ENCODE measurements around the gene DUSP5. TPM values are rescaled to one million over a fixed set of nuclear protein-coding genes. Genes with fewer than 3 reads are reported as not detected.

Gene DUSP5
- total RNA-seq, 1 experiment from 2014 or later: 137 TPM

GRCh38 chr10:110501142-110501937 lies 3.6 kb downstream of the DUSP5 start:
- ChIA-PET POLR2A (interaction anchor here (0.8 to 24.1 kb wide), 21 partner anchors 8 to 196 kb away, joined by 3 to 438 read pairs (median 4); partner anchors contain the start of gene SMNDC1), RAD21 (ENCODE audit: low non-redundant PET in 1 of 2, low total read pairs in 2 of 2, uncharacterized antibody in 2 of 2, unreplicated experiment in 2 of 2) (interaction anchor here (0.6 to 1.5 kb wide), 4 partner anchors 30 to 232 kb away, joined by 3 to 5 read pairs (median 3); no protein-coding TSS in a partner anchor), CTCF (interaction anchor here (0.9 to 1.3 kb wide), 3 partner anchors 12 to 196 kb away, joined by 3 to 8 read pairs (median 6); partner anchors contain the start of gene SMNDC1)
- intact Hi-C loops (cut with micrococcal nuclease): loop anchor here (1.0 to 5.0 kb wide), 3 partner anchors 29 to 190 kb away; no protein-coding TSS in a partner anchor
- Histone ChIP-seq H3K27me3 (ENCODE audit: insufficient read depth, low read length) (no peaks in the 10 kb centered on the region), H3K9me3 (ENCODE audit: control insufficient read depth in 1 of 2, insufficient read depth in 1 of 2, low read depth in 1 of 2, low read length in 2 of 2) (no peaks in the 10 kb centered on the region), H3K4me2 (ENCODE audit: low read length) (peak overlapping the region; percentile 90), H3K4me3 (replicated peaks in 1 of 2; ENCODE audit: low read depth in 1 of 2, low read length in 2 of 2) (peak overlapping the region; percentile 90 to 92), H3K79me2 (ENCODE audit: insufficient read depth, low read length) (peaks cover 97% of the 10 kb centered on the region), H3K9ac (ENCODE audit: low read length) (peak overlapping the region; percentile 86), H3K27ac (ENCODE audit: low read depth, low read length) (peak overlapping the region; percentile 65), H2AFZ (ENCODE audit: low read depth, low read length, poor library complexity, severe bottlenecking) (no peak overlapping the region), H3K36me3 (ENCODE audit: control insufficient read depth in 1 of 2, insufficient read depth in 2 of 2, low read length in 2 of 2) (peaks cover 29 to 65% of the 10 kb centered on the region in 2 experiments), H4K20me1 (ENCODE audit: insufficient read depth) (peaks cover 57% of the 10 kb centered on the region; the same call in 1 of the 2 replicates), H3K4me1 (ENCODE audit: control insufficient read depth in 1 of 2, insufficient read depth in 2 of 2, low read length in 2 of 2) (peaks cover 47 to 69% of the 10 kb centered on the region in 2 experiments), H3K9me2 (ENCODE audit: insufficient read depth) (no peaks in the 10 kb centered on the region)
- BruUV-seq (replicated peaks): no TSS peak
- TF ChIP-seq ZBTB33 (IDR thresholded peaks at IDR 0.05; ENCODE audit: extremely low read depth, insufficient replicate concordance, low read length): peak; percentile 81
- TF ChIP-seq SRF (IDR thresholded peaks at IDR 0.05; ENCODE audit: low read depth): no peak
- TF ChIP-seq ZFX (IDR thresholded peaks at IDR 0.05): no peak
- no peak for TF ChIP-seq ATF3 (IDR thresholded peaks at IDR 0.05)
- no peak for TF ChIP-seq CEBPB (IDR thresholded peaks at IDR 0.05; ENCODE audit: low read depth)
- TF ChIP-seq, protein P1, sequence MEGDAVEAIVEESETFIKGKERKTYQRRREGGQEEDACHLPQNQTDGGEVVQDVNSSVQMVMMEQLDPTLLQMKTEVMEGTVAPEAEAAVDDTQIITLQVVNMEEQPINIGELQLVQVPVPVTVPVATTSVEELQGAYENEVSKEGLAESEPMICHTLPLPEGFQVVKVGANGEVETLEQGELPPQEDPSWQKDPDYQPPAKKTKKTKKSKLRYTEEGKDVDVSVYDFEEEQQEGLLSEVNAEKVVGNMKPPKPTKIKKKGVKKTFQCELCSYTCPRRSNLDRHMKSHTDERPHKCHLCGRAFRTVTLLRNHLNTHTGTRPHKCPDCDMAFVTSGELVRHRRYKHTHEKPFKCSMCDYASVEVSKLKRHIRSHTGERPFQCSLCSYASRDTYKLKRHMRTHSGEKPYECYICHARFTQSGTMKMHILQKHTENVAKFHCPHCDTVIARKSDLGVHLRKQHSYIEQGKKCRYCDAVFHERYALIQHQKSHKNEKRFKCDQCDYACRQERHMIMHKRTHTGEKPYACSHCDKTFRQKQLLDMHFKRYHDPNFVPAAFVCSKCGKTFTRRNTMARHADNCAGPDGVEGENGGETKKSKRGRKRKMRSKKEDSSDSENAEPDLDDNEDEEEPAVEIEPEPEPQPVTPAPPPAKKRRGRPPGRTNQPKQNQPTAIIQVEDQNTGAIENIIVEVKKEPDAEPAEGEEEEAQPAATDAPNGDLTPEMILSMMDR (IDR thresholded peaks at IDR 0.05 in 2 of 3, conservative IDR thresholded peaks at IDR 0.05 in 1 of 3; ENCODE audit: borderline replicate concordance in 1 of 3, insufficient read depth in 1 of 3, low read depth in 2 of 3, low read length in 2 of 3): no peak
- peak; percentile 7 for TF ChIP-seq YY1 (IDR thresholded peaks at IDR 0.05; ENCODE audit: extremely low read depth, insufficient replicate concordance, low read depth, low read length)
- TF ChIP-seq, protein P2, sequence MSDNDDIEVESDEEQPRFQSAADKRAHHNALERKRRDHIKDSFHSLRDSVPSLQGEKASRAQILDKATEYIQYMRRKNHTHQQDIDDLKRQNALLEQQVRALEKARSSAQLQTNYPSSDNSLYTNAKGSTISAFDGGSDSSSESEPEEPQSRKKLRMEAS (IDR thresholded peaks at IDR 0.05): no peak
- TF ChIP-seq FOSL1 (IDR thresholded peaks at IDR 0.05; ENCODE audit: low read depth): no peak
- peak; percentile 86 for TF ChIP-seq POLR2AphosphoS5 (IDR thresholded peaks at IDR 0.05; ENCODE audit: low read depth, low read length)
- TF ChIP-seq ZNF274 (IDR thresholded peaks at IDR 0.05; ENCODE audit: low read depth, low read length): no peak
- no peak for TF ChIP-seq EZH2 (IDR thresholded peaks at IDR 0.05)
- TF ChIP-seq SIN3A (IDR thresholded peaks at IDR 0.05; ENCODE audit: low read depth): no peak
- TF ChIP-seq RAD21 (IDR thresholded peaks at IDR 0.05; ENCODE audit: low read depth): no peak
- TF ChIP-seq REST (IDR thresholded peaks at IDR 0.05; ENCODE audit: low read depth): no peak
- no peak for TF ChIP-seq CBX3 (IDR thresholded peaks at IDR 0.05; ENCODE audit: low read depth)
- TF ChIP-seq TCF7L2 (IDR thresholded peaks at IDR 0.05; ENCODE audit: borderline replicate concordance, extremely low read depth, insufficient read depth, insufficient read length): peak; percentile 36
- DNase-seq (ENCODE audit: low read depth, low spot score): peak; percentile 88
- peak; percentile 53 for ATAC-seq

Data from HCT116 (cell line).